Calu3 (cell line): ENCODE data around the gene IL33. TPM values are rescaled to one million over a fixed set of nuclear protein-coding genes. Genes with fewer than 3 reads are reported as not detected.

ENCODE experiments used
- BruUV-seq: library from RNA; stranded (reverse); fragments of 400-500 nt; replicated peaks from 2 replicates; lab custom pipeline; 2021; lab: Mats Ljungman, UMichigan
- CTCF ChIA-PET: fragments of 300-600 bp; sonication (Branson Sonifier 250); formaldehyde crosslinking; loops from one replicate; lab custom pipeline; 2022; ENCODE audit warnings: antibody characterized with exemption; lab: Charles Lee
- DNase-seq: peaks from one replicate; pipeline ENCODE4 v3.0.0; 2022
- H3K27ac Mint-ChIP-seq: one replicate; pipeline ENCODE4 v1.8.0; 2022; ENCODE audit warnings: mixed read lengths; ENCODE audit not compliant: unreplicated experiment
- H3K27me3 Mint-ChIP-seq: one replicate; pipeline ENCODE4 v1.8.0; 2022; ENCODE audit warnings: mixed read lengths; ENCODE audit not compliant: unreplicated experiment
- H3K36me3 Mint-ChIP-seq: one replicate; pipeline ENCODE4 v1.8.0; 2022; ENCODE audit warnings: mild to moderate bottlenecking, moderate library complexity, mixed read lengths; ENCODE audit not compliant: insufficient read depth, unreplicated experiment
- H3K4me1 Mint-ChIP-seq: one replicate; pipeline ENCODE4 v1.8.0; 2022; ENCODE audit warnings: mild to moderate bottlenecking, low read depth, mixed read lengths; ENCODE audit not compliant: unreplicated experiment
- H3K4me3 Mint-ChIP-seq: one replicate; pipeline ENCODE4 v1.8.0; 2022; ENCODE audit warnings: mild to moderate bottlenecking, low read depth, moderate library complexity, mixed read lengths; ENCODE audit not compliant: unreplicated experiment
- H3K9me3 Mint-ChIP-seq: one replicate; pipeline ENCODE4 v1.8.0; 2022; ENCODE audit warnings: low read depth, mixed read lengths; ENCODE audit not compliant: unreplicated experiment
- intact Hi-C: fragments of 100-400 bp; cut with micrococcal nuclease; formaldehyde crosslinking; loops from one replicate; pipeline ENCODE4 v1.10.0; 2022; ENCODE audit not compliant: unreplicated experiment
- total RNA-seq: library from RNA; stranded (reverse); gene quantifications from 2 replicates; pipeline ENCODE4 v1.2.3, GENCODE V29; 2022
- TF ChIP-seq, protein P1 (sequence below): fragments of 200-600 bp; IDR thresholded peaks from one replicate; pipeline ENCODE4 v1.8.0; 2022; ENCODE audit warnings: antibody characterized with exemption; ENCODE audit not compliant: unreplicated experiment

The IL33 gene
- total RNA-seq, 1 experiment from 2014 or later: 0.64 TPM

- no peak overlapping the region for H3K27ac Mint-ChIP-seq
- CTCF ChIA-PET: no interaction called here
- no peaks in the 10 kb centered on the region for H3K27me3 Mint-ChIP-seq
- intact Hi-C loops: no loop called here
- H3K9me3 Mint-ChIP-seq: peaks cover 3% of the 10 kb centered on the region
- peaks cover 17% of the 10 kb centered on the region for H3K4me1 Mint-ChIP-seq
- DNase-seq: no peak
- H3K36me3 Mint-ChIP-seq: no peaks in the 10 kb centered on the region
- BruUV-seq: no TSS peak
- no peak overlapping the region for H3K4me3 Mint-ChIP-seq
- TF ChIP-seq, protein P1, sequence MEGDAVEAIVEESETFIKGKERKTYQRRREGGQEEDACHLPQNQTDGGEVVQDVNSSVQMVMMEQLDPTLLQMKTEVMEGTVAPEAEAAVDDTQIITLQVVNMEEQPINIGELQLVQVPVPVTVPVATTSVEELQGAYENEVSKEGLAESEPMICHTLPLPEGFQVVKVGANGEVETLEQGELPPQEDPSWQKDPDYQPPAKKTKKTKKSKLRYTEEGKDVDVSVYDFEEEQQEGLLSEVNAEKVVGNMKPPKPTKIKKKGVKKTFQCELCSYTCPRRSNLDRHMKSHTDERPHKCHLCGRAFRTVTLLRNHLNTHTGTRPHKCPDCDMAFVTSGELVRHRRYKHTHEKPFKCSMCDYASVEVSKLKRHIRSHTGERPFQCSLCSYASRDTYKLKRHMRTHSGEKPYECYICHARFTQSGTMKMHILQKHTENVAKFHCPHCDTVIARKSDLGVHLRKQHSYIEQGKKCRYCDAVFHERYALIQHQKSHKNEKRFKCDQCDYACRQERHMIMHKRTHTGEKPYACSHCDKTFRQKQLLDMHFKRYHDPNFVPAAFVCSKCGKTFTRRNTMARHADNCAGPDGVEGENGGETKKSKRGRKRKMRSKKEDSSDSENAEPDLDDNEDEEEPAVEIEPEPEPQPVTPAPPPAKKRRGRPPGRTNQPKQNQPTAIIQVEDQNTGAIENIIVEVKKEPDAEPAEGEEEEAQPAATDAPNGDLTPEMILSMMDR: no peak
These were observed 23.4 kb downstream of the IL33 start for GRCh38 chr9:6239048-6239461.

DNA sequence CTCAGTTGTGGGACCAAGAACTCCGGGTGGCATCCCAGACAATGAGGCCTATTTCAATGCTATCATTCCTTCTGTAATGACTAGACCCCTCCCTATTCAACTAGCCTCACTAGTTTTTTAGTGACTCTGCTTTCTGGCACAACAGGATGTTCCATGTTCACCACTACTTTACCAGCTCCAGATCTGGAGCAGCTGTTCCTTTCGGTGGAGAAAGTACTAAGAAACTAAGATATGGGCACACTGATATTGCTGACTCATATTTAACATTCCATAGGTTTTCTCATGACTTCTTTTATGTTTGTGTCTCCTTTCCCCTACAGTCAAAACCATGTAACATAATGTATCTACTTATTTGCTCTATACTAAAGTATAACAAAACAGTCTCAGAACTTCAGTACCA, 24.1 kb downstream of the IL33 start:
- CTCF ChIA-PET: no interaction called here
- no peak for DNase-seq

DNA sequence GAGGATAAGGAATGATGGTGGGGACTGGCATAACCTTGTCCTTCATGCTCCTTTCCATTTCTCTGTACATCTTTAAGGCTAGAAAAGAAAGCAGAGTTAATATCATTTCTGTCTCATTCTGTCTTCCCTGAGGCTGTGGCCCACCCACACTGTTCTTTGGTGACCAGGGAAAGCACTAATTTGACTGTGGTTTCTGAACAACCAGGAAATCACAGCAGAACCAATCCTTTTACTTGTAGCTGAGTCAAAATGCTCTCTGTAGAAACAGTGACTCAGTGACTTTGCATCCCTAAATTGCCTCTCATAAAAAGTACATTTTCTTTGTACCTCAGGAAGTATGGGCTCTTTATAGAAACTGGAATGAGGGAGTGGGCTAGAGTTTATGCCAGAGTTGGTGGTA, 28.1 kb downstream of the IL33 start:
- no TSS peak for BruUV-seq
- no peaks in the 10 kb centered on the region for H3K36me3 Mint-ChIP-seq
- no peak overlapping the region for H3K27ac Mint-ChIP-seq
- TF ChIP-seq, protein P1: no peak
- intact Hi-C loops: no loop called here
- H3K9me3 Mint-ChIP-seq: peaks cover 3% of the 10 kb centered on the region
- H3K27me3 Mint-ChIP-seq: no peaks in the 10 kb centered on the region
- DNase-seq: no peak
- CTCF ChIA-PET: interaction anchor here (0.6 kb wide), 1 partner anchor 203 kb away, joined by 5 read pairs; no protein-coding TSS in a partner anchor
- H3K4me1 Mint-ChIP-seq: peaks cover 24% of the 10 kb centered on the region
- H3K4me3 Mint-ChIP-seq: no peak overlapping the region

More for the DNA sequence above, 24.1 kb downstream of the IL33 start:
- H3K36me3 Mint-ChIP-seq: no peaks in the 10 kb centered on the region
- H3K9me3 Mint-ChIP-seq: peaks cover 3% of the 10 kb centered on the region
- no peak overlapping the region for H3K27ac Mint-ChIP-seq
- TF ChIP-seq, protein P1: no peak
- BruUV-seq: no TSS peak
- no peak overlapping the region for H3K4me3 Mint-ChIP-seq
- H3K27me3 Mint-ChIP-seq: no peaks in the 10 kb centered on the region
- intact Hi-C loops: no loop called here
- H3K4me1 Mint-ChIP-seq: peaks cover 17% of the 10 kb centered on the region

DNA sequence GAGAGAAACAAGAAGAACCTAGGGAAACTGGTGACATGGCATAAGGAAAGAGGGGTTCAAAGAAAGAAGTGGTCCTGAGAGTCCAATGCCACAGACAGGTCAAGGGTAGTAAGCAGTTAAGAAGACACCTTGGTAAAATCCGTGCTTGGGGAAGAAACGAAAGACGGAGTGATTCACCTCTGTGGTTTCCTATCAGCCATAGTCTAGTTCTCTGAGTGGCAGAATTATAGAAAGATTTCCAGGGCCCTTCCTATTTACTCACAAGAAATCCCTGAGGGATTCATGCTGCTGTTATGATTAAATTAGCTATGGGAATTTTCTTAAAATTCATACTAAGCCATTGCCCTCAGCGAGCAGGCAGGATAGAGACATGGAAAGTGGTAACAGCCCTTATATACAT, 31.7 kb downstream of the IL33 start:
- Mint-ChIP-seq H3K27ac (no peak overlapping the region), H3K9me3 (no peaks in the 10 kb centered on the region), H3K4me1 (peaks cover 11% of the 10 kb centered on the region), H3K36me3 (no peaks in the 10 kb centered on the region), H3K27me3 (no peaks in the 10 kb centered on the region), H3K4me3 (no peak overlapping the region)
- intact Hi-C loops: no loop called here
- BruUV-seq: no TSS peak
- DNase-seq: no peak
- CTCF ChIA-PET: no interaction called here
- TF ChIP-seq, protein P1: no peak
